Sigmoid colon (tissue), 3 donors: Measurements from ENCODE around the gene ANKRD27.

Experiments used
- CTCF ChIP-seq, 4 experiments: fragments of 450-650 bp in 3 of 4; fragments of 200-600 bp in 1 of 4; IDR thresholded peaks; one replicate each; pipeline ENCODE4 v1.5.1; 2016 to 2019; ENCODE audit warnings: antibody characterized with exemption in 4 of 4, mild to moderate bottlenecking in 3 of 4, moderate library complexity in 2 of 4
- POLR2A ChIP-seq, 2 donors: fragments of 450-650 bp; IDR thresholded peaks; one replicate each; pipeline ENCODE4 v1.6.1; 2016; ENCODE audit warnings: antibody characterized with exemption in 2 of 2, mild to moderate bottlenecking in 2 of 2, moderate library complexity in 2 of 2

- TF ChIP-seq CTCF (IDR thresholded peaks at IDR 0.05): no peak
- no peak for TF ChIP-seq POLR2A (IDR thresholded peaks at IDR 0.05)
Measured at GRCh38 chr19:32598022-32598421, 77.0 kb downstream of the ANKRD27 start.
